ENCODE measurements around the gene RNF123.
"Not testable (repeated sequence)": the region's sequence is repeated elsewhere in the genome, so short reads cannot be mapped to it uniquely, and the experiment has no call there.

RNF123 gene

GRCh38 chr3:49686769-49687423 is 2.5 kb upstream of the RNF123 start:
- not testable (repeated sequence) for DNase-seq (ENCODE audit: low spot score)

GRCh38 chr3:49687424-49687795 is 1.9 kb upstream of the RNF123 start:
- not testable (repeated sequence) for DNase-seq (ENCODE audit: low spot score)

GRCh38 chr3:49688338-49689045 is 865 bp upstream of the RNF123 start:
- not testable (repeated sequence) for DNase-seq (ENCODE audit: low spot score)

GRCh38 chr3:49689908-49690624 is 709 bp downstream of the RNF123 start:
- not testable (repeated sequence) for DNase-seq (ENCODE audit: low spot score)

- not testable (repeated sequence) for DNase-seq (ENCODE audit: low spot score)
Observed at GRCh38 chr3:49690856-49691255, 1.5 kb downstream of the RNF123 start.

- not testable (repeated sequence) for DNase-seq (ENCODE audit: low spot score)
Observed at GRCh38 chr3:49691481-49691880, 2.1 kb downstream of the RNF123 start.

GRCh38 chr3:49694409-49695070 is 5.2 kb downstream of the RNF123 start:
- DNase-seq (ENCODE audit: low spot score), result not testable (repeated sequence)

GRCh38 chr3:49695350-49696015 is 6.1 kb downstream of the RNF123 start:
- not testable (repeated sequence) for DNase-seq (ENCODE audit: low spot score)

- no peak for DNase-seq (ENCODE audit: low spot score)
- no peak for TF ChIP-seq CTCF (IDR thresholded peaks at IDR 0.05; ENCODE audit: extremely low read depth, missing control alignments)
Observed at GRCh38 chr3:49699281-49699979, 10.1 kb downstream of the RNF123 start.

GRCh38 chr3:49700014-49700413 is 10.7 kb downstream of the RNF123 start:
- no peak for TF ChIP-seq CTCF (IDR thresholded peaks at IDR 0.05; ENCODE audit: extremely low read depth, missing control alignments)
- no peak for DNase-seq (ENCODE audit: low spot score)

- TF ChIP-seq CTCF (IDR thresholded peaks at IDR 0.05; ENCODE audit: extremely low read depth, missing control alignments), result no peak
- DNase-seq (ENCODE audit: low spot score), result no peak
Observed at GRCh38 chr3:49700453-49701128, 11.2 kb downstream of the RNF123 start.

All from GM20000 (cell line).